Measurements from ENCODE around the gene RPA4. TPM values are rescaled to one million over a fixed set of nuclear protein-coding genes. Genes with fewer than 3 reads are reported as not detected.
"Not testable (repeated sequence)": the region's sequence is repeated elsewhere in the genome, so short reads cannot be mapped to it uniquely, and the experiment has no call there.

RPA4 gene
- total RNA-seq, 4 donors from 2014 or later = 4.9 to 12.6 (median 7.1) TPM

DNA sequence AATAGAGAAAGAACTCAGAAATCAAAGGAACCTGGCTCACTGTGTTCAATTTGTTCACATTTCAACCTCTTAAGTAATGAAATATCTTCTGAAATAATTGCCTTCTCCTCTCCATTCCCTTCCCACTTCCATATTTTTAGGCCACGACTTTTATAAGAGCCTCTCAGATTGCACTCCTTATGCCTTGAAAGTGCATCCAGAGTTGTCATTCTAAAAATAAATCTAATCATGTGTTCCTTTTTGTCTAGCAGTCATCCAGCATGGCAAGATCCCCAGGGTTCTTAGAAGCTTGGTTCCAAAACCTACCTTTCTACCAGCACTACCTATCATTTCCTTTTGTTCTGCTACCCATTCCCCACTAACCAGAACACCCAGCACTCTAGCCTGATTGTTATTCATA lies 42.4 kb upstream of the RPA4 start:
- Histone ChIP-seq H3K4me3 (no peak overlapping the region), H3K4me1 (no peaks in the 10 kb centered on the region), H3K27ac (no peak overlapping the region), H3K27me3 (peaks cover 0 to 10% of the 10 kb centered on the region in 2 donors), H3K9me3 (no peaks in the 10 kb centered on the region), H3K36me3 (no peaks in the 10 kb centered on the region)
- no peak for TF ChIP-seq POLR2A (IDR thresholded peaks at IDR 0.05)
- WGBS, 2 donors = 73 to 92% methylated on average over 1 of the region's 1 CpG
- DNase-seq (ENCODE audit: low spot score in 2 of 2) = no peak

GRCh38 chrX:96841866-96842265 lies 41.8 kb upstream of the RPA4 start:
- H3K4me1 ChIP-seq; DNase-seq (ENCODE audit: low spot score in 2 of 2); H3K36me3 ChIP-seq; H3K4me3 ChIP-seq; H3K27ac ChIP-seq; H3K9me3 ChIP-seq: not testable (repeated sequence)
- 67 to 90% methylated on average over 3 of the region's 3 CpGs for WGBS, 2 donors
- H3K27me3 ChIP-seq = peaks cover 0 to 10% of the 10 kb centered on the region in 2 donors

DNA sequence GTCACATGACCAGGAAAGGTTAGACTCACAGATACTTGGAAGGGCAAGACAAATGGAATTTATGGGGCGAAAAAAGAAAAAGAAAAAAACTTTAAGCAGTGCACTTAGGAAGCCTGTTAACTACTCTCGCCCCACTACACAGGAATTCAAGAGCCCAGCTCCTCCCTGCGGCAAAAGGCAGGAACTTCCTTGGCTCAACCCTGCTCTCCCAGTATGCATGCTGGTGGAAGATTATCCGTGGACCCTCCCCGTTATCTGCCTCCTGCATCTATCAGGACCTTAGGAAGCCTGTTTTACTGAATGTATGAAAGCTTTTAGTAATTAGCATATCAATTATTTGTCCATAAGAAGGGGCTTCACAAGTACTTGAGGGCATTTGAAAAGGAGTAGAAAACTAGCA lies 40.1 kb upstream of the RPA4 start:
- no peaks in the 10 kb centered on the region for H3K36me3 ChIP-seq
- WGBS, 2 donors = 40 to 46% methylated on average over 5 of the region's 5 CpGs
- H3K4me3 ChIP-seq = no peak overlapping the region
- DNase-seq (ENCODE audit: low spot score in 2 of 2) = no peak
- peaks cover 0 to 10% of the 10 kb centered on the region in 2 donors for H3K27me3 ChIP-seq
- no peaks in the 10 kb centered on the region for H3K9me3 ChIP-seq
- H3K4me1 ChIP-seq = no peaks in the 10 kb centered on the region
- TF ChIP-seq EP300 (IDR thresholded peaks at IDR 0.05) = no peak
- no peak for TF ChIP-seq POLR2A (IDR thresholded peaks at IDR 0.05)
- TF ChIP-seq, protein P1, sequence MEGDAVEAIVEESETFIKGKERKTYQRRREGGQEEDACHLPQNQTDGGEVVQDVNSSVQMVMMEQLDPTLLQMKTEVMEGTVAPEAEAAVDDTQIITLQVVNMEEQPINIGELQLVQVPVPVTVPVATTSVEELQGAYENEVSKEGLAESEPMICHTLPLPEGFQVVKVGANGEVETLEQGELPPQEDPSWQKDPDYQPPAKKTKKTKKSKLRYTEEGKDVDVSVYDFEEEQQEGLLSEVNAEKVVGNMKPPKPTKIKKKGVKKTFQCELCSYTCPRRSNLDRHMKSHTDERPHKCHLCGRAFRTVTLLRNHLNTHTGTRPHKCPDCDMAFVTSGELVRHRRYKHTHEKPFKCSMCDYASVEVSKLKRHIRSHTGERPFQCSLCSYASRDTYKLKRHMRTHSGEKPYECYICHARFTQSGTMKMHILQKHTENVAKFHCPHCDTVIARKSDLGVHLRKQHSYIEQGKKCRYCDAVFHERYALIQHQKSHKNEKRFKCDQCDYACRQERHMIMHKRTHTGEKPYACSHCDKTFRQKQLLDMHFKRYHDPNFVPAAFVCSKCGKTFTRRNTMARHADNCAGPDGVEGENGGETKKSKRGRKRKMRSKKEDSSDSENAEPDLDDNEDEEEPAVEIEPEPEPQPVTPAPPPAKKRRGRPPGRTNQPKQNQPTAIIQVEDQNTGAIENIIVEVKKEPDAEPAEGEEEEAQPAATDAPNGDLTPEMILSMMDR (IDR thresholded peaks at IDR 0.05) = no peak
- no peak overlapping the region for H3K27ac ChIP-seq

DNA sequence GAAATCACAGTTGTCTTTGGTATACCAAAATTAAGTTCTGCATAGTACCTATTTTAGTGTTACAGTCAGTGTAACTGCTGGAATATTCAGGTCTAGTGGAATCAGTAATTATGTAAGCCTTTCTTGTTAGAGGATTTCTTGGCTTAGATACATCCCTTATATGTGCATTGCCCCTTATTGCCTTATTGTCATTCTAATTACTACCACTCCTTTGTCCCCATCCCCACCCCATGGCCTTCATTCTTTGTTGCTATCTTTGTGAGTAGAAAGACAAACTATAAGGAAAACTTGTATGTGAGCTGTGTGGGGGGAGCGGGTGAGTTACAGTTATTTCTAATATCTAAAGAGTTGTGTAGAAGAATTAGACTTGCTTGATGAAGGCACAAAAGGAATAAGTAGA lies 36.9 kb upstream of the RPA4 start:
- 92 to 100% methylated on average over 1 of the region's 1 CpG for WGBS, 2 donors
- no peaks in the 10 kb centered on the region for H3K4me1 ChIP-seq
- no peak overlapping the region for H3K27ac ChIP-seq
- no peaks in the 10 kb centered on the region for H3K36me3 ChIP-seq
- H3K27me3 ChIP-seq = peaks cover 0 to 10% of the 10 kb centered on the region in 2 donors
- TF ChIP-seq, protein P1 (IDR thresholded peaks at IDR 0.05) = no peak
- TF ChIP-seq POLR2A (IDR thresholded peaks at IDR 0.05) = no peak
- no peak for TF ChIP-seq EP300 (IDR thresholded peaks at IDR 0.05)
- H3K4me3 ChIP-seq = no peak overlapping the region
- no peak for DNase-seq (ENCODE audit: low spot score in 2 of 2)
- no peaks in the 10 kb centered on the region for H3K9me3 ChIP-seq

- not testable (repeated sequence) for H3K36me3 ChIP-seq; H3K4me3 ChIP-seq; DNase-seq (ENCODE audit: low spot score in 2 of 2); H3K9me3 ChIP-seq; H3K27ac ChIP-seq; H3K4me1 ChIP-seq; H3K27me3 ChIP-seq
- WGBS, 2 donors = 93 to 95% methylated on average over 4 of the region's 4 CpGs
Observed at GRCh38 chrX:96859422-96859821, 24.3 kb upstream of the RPA4 start.

- Histone ChIP-seq H3K27ac (no peak overlapping the region), H3K9me3 (no peaks in the 10 kb centered on the region), H3K4me3 (no peak overlapping the region), H3K36me3 (no peaks in the 10 kb centered on the region), H3K4me1 (no peaks in the 10 kb centered on the region), H3K27me3 (peaks cover 0 to 4% of the 10 kb centered on the region in 2 donors)
- WGBS, 2 donors = 75 to 77% methylated on average over 3 of the region's 3 CpGs
- no peak for TF ChIP-seq EP300 (IDR thresholded peaks at IDR 0.05)
- no peak for TF ChIP-seq POLR2A (IDR thresholded peaks at IDR 0.05)
- TF ChIP-seq, protein P1 (IDR thresholded peaks at IDR 0.05) = no peak
- no peak for DNase-seq (ENCODE audit: low spot score in 2 of 2)
Observed at GRCh38 chrX:96861218-96861617, 22.5 kb upstream of the RPA4 start.

GRCh38 chrX:96861661-96862060 lies 22.0 kb upstream of the RPA4 start:
- peaks cover 0 to under 1% of the 10 kb centered on the region in 2 donors for H3K27me3 ChIP-seq
- 90 to 100% methylated on average over 4 of the region's 4 CpGs for WGBS, 2 donors
- no peaks in the 10 kb centered on the region for H3K9me3 ChIP-seq
- H3K4me1 ChIP-seq = no peaks in the 10 kb centered on the region
- no peak for DNase-seq (ENCODE audit: low spot score in 2 of 2)
- no peak overlapping the region for H3K4me3 ChIP-seq
- TF ChIP-seq, protein P1 (IDR thresholded peaks at IDR 0.05) = no peak
- no peak for TF ChIP-seq POLR2A (IDR thresholded peaks at IDR 0.05)
- TF ChIP-seq EP300 (IDR thresholded peaks at IDR 0.05) = no peak
- H3K36me3 ChIP-seq = no peaks in the 10 kb centered on the region
- H3K27ac ChIP-seq = no peak overlapping the region
